ENCODE measurements around the gene C19orf38. TPM values are rescaled to one million over a fixed set of nuclear protein-coding genes. Genes with fewer than 3 reads are reported as not detected.

C19orf38 gene
- total and polyA plus RNA-seq, 2 experiments from 2014 or later, result 0.45 TPM; not detected in 1

GRCh38 chr19:10918359-10918758, 70.1 kb downstream of the C19orf38 start (continued):
- TF ChIP-seq JUNB (IDR thresholded peaks at IDR 0.05; ENCODE audit: unreplicated experiment) (no peak), ETS1 (IDR thresholded peaks at IDR 0.05) (no peak)

Small RNA genes lying within 50 kb of the gene (microRNA-seq; reads per million reads assigned to microRNA genes)
- gene MIR199A1 (not detected), gene MIR6793 (not detected)

Small RNA genes lying within 50 kb of the gene (small RNA-seq; reads per million reads assigned to genes)
- gene MIR199A1 (ENCODE audit: low replicate concordance) (not detected), gene MIR6793 (ENCODE audit: low replicate concordance) (not detected)

Other genes starting within 250 kb of the C19orf38 start
- 62.2 and 65.0 TPM in 2 replicates for gene SLC44A2, start 222.9 kb upstream of the C19orf38 start, total RNA-seq (2014; rRNA removed; shearing (Covaris generic))
- 41.2 and 43.2 TPM in 2 replicates for gene SLC44A2, start 222.9 kb upstream of the C19orf38 start, polyA plus RNA-seq (2016; fragmentation: Nextera tagmentation; extraction: Ambion mirVana)
- gene ILF3, start 194.1 kb upstream of the C19orf38 start, total RNA-seq (2014; rRNA removed; shearing (Covaris generic)), result 544 and 573 TPM in 2 replicates
- gene ILF3, start 194.1 kb upstream of the C19orf38 start, polyA plus RNA-seq (2016; fragmentation: Nextera tagmentation; extraction: Ambion mirVana), result 616 and 625 TPM in 2 replicates
- 54.5 and 61.2 TPM in 2 replicates for gene QTRT1, start 147.0 kb upstream of the C19orf38 start, total RNA-seq (2014; rRNA removed; shearing (Covaris generic))
- 77.4 and 83.5 TPM in 2 replicates for gene QTRT1, start 147.0 kb upstream of the C19orf38 start, polyA plus RNA-seq (2016; fragmentation: Nextera tagmentation; extraction: Ambion mirVana)
- gene DNM2, start 130.3 kb upstream of the C19orf38 start, total RNA-seq (2014; rRNA removed; shearing (Covaris generic)), result 107 and 138 TPM in 2 replicates
- gene DNM2, start 130.3 kb upstream of the C19orf38 start, polyA plus RNA-seq (2016; fragmentation: Nextera tagmentation; extraction: Ambion mirVana), result 40.0 and 40.7 TPM in 2 replicates
- 28.5 and 37.2 TPM in 2 replicates for gene TMED1, start 12.2 kb upstream of the C19orf38 start, total RNA-seq (2014; rRNA removed; shearing (Covaris generic))
- 27.7 and 29.7 TPM in 2 replicates for gene TMED1, start 12.2 kb upstream of the C19orf38 start, polyA plus RNA-seq (2016; fragmentation: Nextera tagmentation; extraction: Ambion mirVana)
- 118 and 125 TPM in 2 replicates for gene CARM1, start 23.1 kb downstream of the C19orf38 start, total RNA-seq (2014; rRNA removed; shearing (Covaris generic))
- gene CARM1, start 23.1 kb downstream of the C19orf38 start, polyA plus RNA-seq (2016; fragmentation: Nextera tagmentation; extraction: Ambion mirVana), result 40.3 and 43.3 TPM in 2 replicates
- 54.0 and 63.7 TPM in 2 replicates for gene YIPF2, start 80.2 kb downstream of the C19orf38 start, total RNA-seq (2014; rRNA removed; shearing (Covaris generic))
- gene YIPF2, start 80.2 kb downstream of the C19orf38 start, polyA plus RNA-seq (2016; fragmentation: Nextera tagmentation; extraction: Ambion mirVana), result 36.3 and 45.3 TPM in 2 replicates
- 56.4 and 60.7 TPM in 2 replicates for gene TIMM29, start 80.4 kb downstream of the C19orf38 start, total RNA-seq (2014; rRNA removed; shearing (Covaris generic))
- 23.7 and 24.1 TPM in 2 replicates for gene TIMM29, start 80.4 kb downstream of the C19orf38 start, polyA plus RNA-seq (2016; fragmentation: Nextera tagmentation; extraction: Ambion mirVana)
- 252 and 336 TPM in 2 replicates for gene SMARCA4, start 112.6 kb downstream of the C19orf38 start, total RNA-seq (2014; rRNA removed; shearing (Covaris generic))
- gene SMARCA4, start 112.6 kb downstream of the C19orf38 start, polyA plus RNA-seq (2016; fragmentation: Nextera tagmentation; extraction: Ambion mirVana), result 175 and 177 TPM in 2 replicates
- gene LDLR, start 241.0 kb downstream of the C19orf38 start, total RNA-seq (2014; rRNA removed; shearing (Covaris generic)), result 160 and 180 TPM in 2 replicates
- 57.6 and 59.3 TPM in 2 replicates for gene LDLR, start 241.0 kb downstream of the C19orf38 start, polyA plus RNA-seq (2016; fragmentation: Nextera tagmentation; extraction: Ambion mirVana)